ENCODE measurements around the gene LUC7L2. TPM values are rescaled to one million over a fixed set of nuclear protein-coding genes. Genes with fewer than 3 reads are reported as not detected.

The LUC7L2 gene
- total and polyA plus RNA-seq, 10 donors: 34.0 to 105 (median 77.7) TPM

GRCh38 chr7:139382439-139382838, 22.7 kb downstream of the LUC7L2 start:
- intact Hi-C loops (cut with DNase I; ENCODE audit: low total_unique reads): no loop called here
- 85 to 92% (median 90%) methylated on average over 6 of the region's 6 CpGs for WGBS, 5 donors
- no peak for DNase-seq
- TF ChIP-seq POLR2AphosphoS5 (IDR thresholded peaks at IDR 0.05): no peak
- peaks cover 0 to 100% (median 68%) of the 10 kb centered on the region in 6 donors for H3K36me3 ChIP-seq
- H3K27me3 ChIP-seq (replicated peaks in 1 of 7): no peaks in the 10 kb centered on the region
- no peaks in the 10 kb centered on the region for H3K9me3 ChIP-seq
- H3K27ac ChIP-seq: peak overlapping the region in 1 of 8 donors; percentile 4
- peaks cover 0 to 9% (median 3%) of the 10 kb centered on the region in 6 donors for H3K4me1 ChIP-seq
- no peak overlapping the region for H3K4me3 ChIP-seq

- TF ChIP-seq, protein P1, sequence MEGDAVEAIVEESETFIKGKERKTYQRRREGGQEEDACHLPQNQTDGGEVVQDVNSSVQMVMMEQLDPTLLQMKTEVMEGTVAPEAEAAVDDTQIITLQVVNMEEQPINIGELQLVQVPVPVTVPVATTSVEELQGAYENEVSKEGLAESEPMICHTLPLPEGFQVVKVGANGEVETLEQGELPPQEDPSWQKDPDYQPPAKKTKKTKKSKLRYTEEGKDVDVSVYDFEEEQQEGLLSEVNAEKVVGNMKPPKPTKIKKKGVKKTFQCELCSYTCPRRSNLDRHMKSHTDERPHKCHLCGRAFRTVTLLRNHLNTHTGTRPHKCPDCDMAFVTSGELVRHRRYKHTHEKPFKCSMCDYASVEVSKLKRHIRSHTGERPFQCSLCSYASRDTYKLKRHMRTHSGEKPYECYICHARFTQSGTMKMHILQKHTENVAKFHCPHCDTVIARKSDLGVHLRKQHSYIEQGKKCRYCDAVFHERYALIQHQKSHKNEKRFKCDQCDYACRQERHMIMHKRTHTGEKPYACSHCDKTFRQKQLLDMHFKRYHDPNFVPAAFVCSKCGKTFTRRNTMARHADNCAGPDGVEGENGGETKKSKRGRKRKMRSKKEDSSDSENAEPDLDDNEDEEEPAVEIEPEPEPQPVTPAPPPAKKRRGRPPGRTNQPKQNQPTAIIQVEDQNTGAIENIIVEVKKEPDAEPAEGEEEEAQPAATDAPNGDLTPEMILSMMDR (IDR thresholded peaks at IDR 0.05 in 8 of 11, conservative IDR thresholded peaks at IDR 0.05 in 3 of 11): no peak
- TF ChIP-seq POLR2A (IDR thresholded peaks at IDR 0.05) (no peak), POLR2AphosphoS5 (IDR thresholded peaks at IDR 0.05) (no peak)
- H3K4me1 ChIP-seq: peaks cover 0 to 9% (median 3%) of the 10 kb centered on the region in 6 donors
- 93 to 99% (median 97%) methylated on average over 3 of the region's 3 CpGs for WGBS, 5 donors
- no peak overlapping the region for H3K4me3 ChIP-seq
- intact Hi-C loops (cut with DNase I; ENCODE audit: low total_unique reads): no loop called here
- H3K36me3 ChIP-seq: peaks cover 0 to 100% (median 61%) of the 10 kb centered on the region in 6 donors
- H3K27ac ChIP-seq: no peak overlapping the region
- H3K27me3 ChIP-seq (replicated peaks in 1 of 7): no peaks in the 10 kb centered on the region
- H3K9me3 ChIP-seq: no peaks in the 10 kb centered on the region
- DNase-seq: no peak
Observed at GRCh38 chr7:139384611-139385010, 24.9 kb downstream of the LUC7L2 start.

DNA sequence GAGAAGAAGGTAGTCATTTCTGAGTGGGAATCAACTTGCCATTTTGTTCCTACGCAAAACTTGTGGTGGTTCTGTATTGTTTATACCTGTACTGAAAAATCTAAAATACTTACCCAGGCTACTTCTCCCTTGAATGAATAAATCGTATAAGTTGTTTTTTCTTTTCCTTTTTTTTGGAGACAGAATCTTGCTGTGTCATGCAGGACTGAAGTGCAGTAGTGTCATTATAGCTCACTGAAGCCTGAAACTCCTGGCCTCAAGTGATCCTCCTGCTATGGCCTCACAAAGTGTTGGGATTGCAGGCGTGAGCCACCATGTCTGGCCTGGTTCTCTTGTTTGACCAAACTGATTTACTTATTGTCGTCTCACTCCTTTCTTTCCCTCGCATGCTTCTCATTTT, 27.9 kb downstream of the LUC7L2 start:
- 84 to 93% (median 89%) methylated on average over 5 of the region's 5 CpGs for WGBS, 5 donors
- H3K36me3 ChIP-seq: peaks cover 0 to 100% (median 56%) of the 10 kb centered on the region in 6 donors
- intact Hi-C loops (cut with DNase I; ENCODE audit: low total_unique reads): no loop called here

DNA sequence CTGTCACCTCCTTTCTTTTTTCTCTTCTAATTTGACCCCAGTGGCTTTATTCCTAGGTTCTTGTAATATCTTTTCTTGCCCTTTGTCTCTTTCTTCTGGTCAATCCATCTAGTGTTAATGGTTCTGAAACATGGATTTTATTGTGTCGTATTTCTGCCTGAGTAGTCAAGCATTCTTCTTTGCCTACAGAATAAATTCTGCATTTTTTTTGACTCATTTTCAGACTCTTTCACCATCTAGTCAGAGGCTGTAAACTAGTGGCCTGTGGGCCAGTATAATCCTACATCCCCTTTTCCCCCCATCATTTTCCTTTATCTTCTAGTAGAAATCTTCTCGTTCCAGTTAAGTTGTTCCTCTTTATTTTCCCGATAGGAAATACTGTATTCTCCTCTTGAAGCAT, 29.4 kb downstream of the LUC7L2 start:
- DNase-seq: no peak
- Histone ChIP-seq H3K27me3 (replicated peaks in 1 of 7) (no peaks in the 10 kb centered on the region), H3K9me3 (no peaks in the 10 kb centered on the region), H3K4me1 (peaks cover 0 to 13% (median 4%) of the 10 kb centered on the region in 6 donors), H3K36me3 (peaks cover 0 to 100% (median 46%) of the 10 kb centered on the region in 6 donors), H3K4me3 (no peak overlapping the region), H3K27ac (no peak overlapping the region)
- intact Hi-C loops (cut with DNase I; ENCODE audit: low total_unique reads): no loop called here
- 79 to 97% (median 86%) methylated on average over 3 of the region's 3 CpGs for WGBS, 5 donors
- TF ChIP-seq POLR2AphosphoS5 (IDR thresholded peaks at IDR 0.05) (no peak), POLR2A (IDR thresholded peaks at IDR 0.05) (no peak)
- TF ChIP-seq, protein P1 (IDR thresholded peaks at IDR 0.05 in 8 of 11, conservative IDR thresholded peaks at IDR 0.05 in 3 of 11): no peak

More for the DNA sequence above, 27.9 kb downstream of the LUC7L2 start:
- H3K27ac ChIP-seq: no peak overlapping the region
- no peaks in the 10 kb centered on the region for H3K27me3 ChIP-seq (replicated peaks in 1 of 7)
- no peak for TF ChIP-seq POLR2AphosphoS5 (IDR thresholded peaks at IDR 0.05)
- TF ChIP-seq POLR2A (IDR thresholded peaks at IDR 0.05): no peak
- TF ChIP-seq, protein P1 (IDR thresholded peaks at IDR 0.05 in 8 of 11, conservative IDR thresholded peaks at IDR 0.05 in 3 of 11): no peak
- no peak for DNase-seq
- no peaks in the 10 kb centered on the region for H3K9me3 ChIP-seq
- no peak overlapping the region for H3K4me3 ChIP-seq
- peaks cover 0 to 6% (median 3%) of the 10 kb centered on the region in 6 donors for H3K4me1 ChIP-seq
